A172 (cell line): Measurements from ENCODE around the gene UQCC3. TPM values are rescaled to one million over a fixed set of nuclear protein-coding genes. Genes with fewer than 3 reads are reported as not detected.
"Not testable (repeated sequence)": the region's sequence is repeated elsewhere in the genome, so short reads cannot be mapped to it uniquely, and the experiment has no call there.

Experiments
- DNase-seq: peaks from one replicate; pipeline ENCODE4 v3.0.0-alpha.2; 2015; ENCODE audit warnings: low spot score
- total RNA-seq: library from RNA; depleted of rRNA; stranded (reverse); fragments of >200 nt; shearing (Covaris generic); gene quantifications from 2 replicates; pipeline ENCODE4 v1.2.3, GENCODE V29; 2014; rRNA removed

Gene UQCC3, protein sequence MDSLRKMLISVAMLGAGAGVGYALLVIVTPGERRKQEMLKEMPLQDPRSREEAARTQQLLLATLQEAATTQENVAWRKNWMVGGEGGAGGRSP
- total RNA-seq: 13.8 and 17.7 TPM in 2 replicates

DNA sequence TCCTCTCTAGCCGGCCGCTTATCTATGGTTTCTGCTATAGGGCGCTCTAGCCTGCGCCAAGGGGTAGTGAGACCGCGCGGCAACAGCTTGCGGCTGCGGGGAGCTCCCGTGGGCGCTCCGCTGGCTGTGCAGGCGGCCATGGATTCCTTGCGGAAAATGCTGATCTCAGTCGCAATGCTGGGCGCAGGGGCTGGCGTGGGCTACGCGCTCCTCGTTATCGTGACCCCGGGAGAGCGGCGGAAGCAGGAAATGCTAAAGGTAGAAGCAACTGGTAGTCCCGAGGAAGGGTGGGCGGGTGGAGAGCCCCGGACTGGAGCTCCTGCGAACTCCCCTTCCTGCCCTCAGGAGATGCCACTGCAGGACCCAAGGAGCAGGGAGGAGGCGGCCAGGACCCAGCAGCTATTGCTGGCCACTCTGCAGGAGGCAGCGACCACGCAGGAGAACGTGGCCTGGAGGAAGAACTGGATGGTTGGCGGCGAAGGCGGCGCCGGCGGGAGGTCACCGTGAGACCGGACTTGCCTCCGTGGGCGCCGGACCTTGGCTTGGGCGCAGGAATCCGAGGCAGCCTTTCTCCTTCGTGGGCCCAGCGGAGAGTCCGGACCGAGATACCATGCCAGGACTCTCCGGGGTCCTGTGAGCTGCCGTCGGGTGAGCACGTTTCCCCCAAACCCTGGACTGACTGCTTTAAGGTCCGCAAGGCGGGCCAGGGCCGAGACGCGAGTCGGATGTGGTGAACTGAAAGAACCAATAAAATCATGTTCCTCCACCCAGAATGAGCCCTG lies at the start of gene UQCC3, which contains the start of gene LBHD1:
Gene UQCC3, plus strand, starts transcription at position 66 of the 782 bp plus-strand sequence. Its CDS starts 73 bp downstream, at position 139.
Gene LBHD1, minus strand, starts transcription at position 660 of the 782 bp plus-strand sequence. CDS start 2,236 bp downstream, outside the sequence.
- peak; percentile 86 for DNase-seq

GRCh38 chr11:62622476-62623089 lies 48.9 kb upstream of the UQCC3 start:
- no peak for DNase-seq

GRCh38 chr11:62627713-62628112 lies 43.8 kb upstream of the UQCC3 start:
- no peak for DNase-seq

- DNase-seq: no peak
These were observed 39.0 kb upstream of the UQCC3 start for GRCh38 chr11:62632492-62632891.

GRCh38 chr11:62644220-62644619 lies 27.3 kb upstream of the UQCC3 start:
- no peak for DNase-seq

DNA sequence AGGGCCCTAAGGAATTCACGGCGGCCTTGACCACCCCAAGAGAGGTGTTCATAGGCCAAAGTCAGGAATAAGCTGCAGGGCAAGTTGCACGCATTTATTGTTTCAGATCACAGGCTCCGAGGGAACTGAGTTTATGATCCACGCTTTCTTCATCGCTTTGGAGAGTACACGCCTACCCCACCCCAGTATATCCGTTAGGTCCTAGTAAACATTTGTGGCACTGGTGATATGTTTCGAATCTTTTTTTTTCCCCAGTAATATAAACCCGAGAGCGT lies 25.9 kb upstream of the UQCC3 start:
- DNase-seq: no peak

GRCh38 chr11:62645946-62646824 lies 25.3 kb upstream of the UQCC3 start, which contains the start of gene GANAB:
TSS of gene GANAB (minus strand) at chr11:62646613. CDS start at chr11:62646599, 14 bp downstream.
- DNase-seq: peak; percentile 96

DNA sequence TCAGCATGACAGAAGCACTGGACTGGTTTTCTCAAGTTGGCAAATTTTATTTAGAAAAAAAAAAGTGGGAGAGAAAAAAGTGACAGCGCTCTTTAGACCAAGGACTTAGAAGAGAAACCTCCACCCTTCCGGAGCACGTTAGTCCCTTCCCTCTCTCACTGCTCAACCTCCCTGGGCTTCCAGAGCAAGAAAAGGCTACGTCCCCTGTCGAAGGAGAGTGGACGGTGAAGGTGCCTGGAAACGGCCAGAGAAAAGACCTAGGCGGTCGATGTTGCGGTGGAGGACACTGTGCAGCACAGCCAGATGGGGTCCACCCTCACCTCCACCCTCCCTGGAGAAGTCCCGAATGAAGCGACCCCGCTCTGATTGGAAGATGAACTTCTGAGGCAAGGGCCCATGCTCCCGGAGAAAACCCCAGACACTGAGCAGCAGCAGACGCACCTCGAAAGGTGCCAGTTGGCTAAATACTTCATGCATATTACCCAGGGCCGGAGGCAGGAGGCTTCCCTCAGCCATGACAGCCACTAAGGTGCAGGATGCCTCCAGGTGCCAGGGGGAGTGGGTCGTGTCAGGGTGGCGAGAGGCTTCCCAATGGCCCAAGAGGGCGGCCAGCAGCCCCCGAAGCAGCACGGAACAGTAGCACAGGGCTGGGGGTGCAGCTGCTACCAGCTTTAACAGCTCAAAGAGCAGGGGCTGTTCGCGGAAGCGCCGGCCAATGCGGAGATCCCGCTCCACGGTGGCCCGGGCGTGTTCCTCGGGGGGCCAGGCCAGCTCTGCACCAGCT lies 24.5 kb upstream of the UQCC3 start:
- no peak for DNase-seq

GRCh38 chr11:62647609-62648005 lies 23.9 kb upstream of the UQCC3 start:
- DNase-seq: no peak

DNA sequence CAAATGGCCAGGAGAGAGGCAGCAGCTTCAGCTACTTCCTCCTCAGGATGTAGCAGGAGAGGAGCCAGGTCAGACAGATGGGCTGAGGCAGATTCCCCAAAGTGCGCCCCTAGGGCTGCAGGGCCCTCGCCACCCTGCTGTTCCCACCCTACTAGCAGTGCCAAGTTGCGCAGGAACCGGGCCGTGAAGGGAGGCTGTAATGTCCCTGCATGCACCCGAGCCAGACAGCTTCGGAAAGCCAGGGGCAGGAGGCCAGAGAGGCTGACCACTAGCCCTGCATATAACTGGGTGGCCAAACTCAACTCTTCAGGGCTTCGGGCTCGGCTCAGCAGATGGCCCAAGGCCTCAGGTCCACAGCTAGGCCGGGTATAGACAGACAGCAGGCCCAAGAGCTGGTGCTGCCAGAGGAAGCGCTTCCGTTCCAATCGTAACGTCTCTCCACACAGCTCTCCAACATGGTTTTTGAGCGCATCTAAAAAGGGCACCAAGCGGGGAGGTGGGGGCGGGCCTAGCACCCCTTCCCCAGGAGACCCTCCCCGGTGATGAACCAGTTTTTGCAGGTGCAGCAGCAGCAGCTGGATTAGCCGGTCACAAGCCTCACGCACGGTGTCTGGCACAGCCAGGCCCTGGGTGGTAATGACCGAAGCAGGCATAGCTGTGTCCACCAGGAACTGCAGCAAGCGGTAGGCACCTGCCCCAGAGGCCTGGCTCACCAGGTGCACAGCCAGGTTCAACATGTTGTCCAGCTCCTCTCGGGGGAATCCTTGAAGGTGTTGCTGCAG lies 23.1 kb upstream of the UQCC3 start:
- DNase-seq: no peak

GRCh38 chr11:62648967-62649364 lies 22.5 kb upstream of the UQCC3 start:
- DNase-seq: no peak

- no peak for DNase-seq
These were observed 22.0 kb upstream of the UQCC3 start for GRCh38 chr11:62649486-62649885.

DNA sequence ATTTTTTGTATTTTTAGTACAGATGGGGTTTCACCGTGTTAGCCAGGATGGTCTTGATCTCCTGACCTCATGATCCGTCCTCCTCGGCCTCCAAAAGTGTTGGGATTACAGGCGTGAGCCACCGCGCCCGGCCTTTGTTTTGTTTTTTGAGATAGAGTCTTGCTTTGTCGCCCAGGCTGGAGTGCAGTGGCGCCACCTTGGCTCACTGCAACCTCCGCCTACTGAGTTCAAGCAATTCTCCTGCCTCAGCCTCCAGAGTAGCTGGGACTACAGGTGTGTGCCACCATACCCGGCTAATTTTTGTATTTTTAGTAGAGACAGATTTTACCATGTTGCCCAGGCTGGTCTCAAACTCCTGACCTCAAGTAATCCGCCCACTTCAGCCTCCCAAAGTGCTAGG lies 21.2 kb upstream of the UQCC3 start:
- DNase-seq: not testable (repeated sequence)

DNA sequence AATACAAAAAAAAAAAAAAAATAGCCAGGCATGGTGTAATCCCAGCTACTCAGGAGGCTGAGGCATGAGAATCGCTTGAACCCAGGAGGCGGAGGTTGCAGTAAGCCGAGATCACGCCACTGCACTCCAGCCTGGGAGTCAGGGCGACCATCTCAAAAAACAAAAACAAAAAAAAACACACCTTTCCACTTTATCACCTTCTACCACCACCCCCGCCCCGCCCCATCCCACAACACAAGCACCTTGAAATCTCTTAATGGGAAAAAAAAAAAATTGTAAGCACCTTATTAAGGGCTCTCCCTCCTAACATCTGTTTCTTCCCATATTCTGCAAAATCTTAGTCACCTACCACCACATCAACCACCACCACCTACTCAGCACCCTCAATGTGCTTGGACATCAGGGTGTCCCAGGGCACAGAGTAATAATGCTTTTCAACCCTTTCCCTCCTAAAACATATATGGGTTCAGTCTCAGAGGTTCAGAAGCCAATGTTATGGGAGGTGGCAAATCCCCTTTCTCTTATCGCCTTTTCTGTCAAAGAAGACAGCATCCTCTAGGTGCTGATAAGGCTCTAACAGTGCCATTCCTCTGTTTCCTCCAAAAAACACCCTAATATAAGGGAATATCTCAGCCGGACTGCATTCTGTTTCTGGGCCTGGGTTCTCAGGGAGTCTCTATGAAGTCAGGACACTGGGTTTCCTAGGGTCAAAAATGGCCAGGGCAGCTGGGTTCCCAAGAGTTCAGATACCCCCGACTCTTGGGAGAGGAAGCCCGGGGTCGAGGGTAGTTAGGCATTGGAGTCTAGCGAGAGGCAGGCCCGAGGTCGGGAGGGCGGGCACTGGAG lies 19.1 kb upstream of the UQCC3 start:
- no peak for DNase-seq

DNA sequence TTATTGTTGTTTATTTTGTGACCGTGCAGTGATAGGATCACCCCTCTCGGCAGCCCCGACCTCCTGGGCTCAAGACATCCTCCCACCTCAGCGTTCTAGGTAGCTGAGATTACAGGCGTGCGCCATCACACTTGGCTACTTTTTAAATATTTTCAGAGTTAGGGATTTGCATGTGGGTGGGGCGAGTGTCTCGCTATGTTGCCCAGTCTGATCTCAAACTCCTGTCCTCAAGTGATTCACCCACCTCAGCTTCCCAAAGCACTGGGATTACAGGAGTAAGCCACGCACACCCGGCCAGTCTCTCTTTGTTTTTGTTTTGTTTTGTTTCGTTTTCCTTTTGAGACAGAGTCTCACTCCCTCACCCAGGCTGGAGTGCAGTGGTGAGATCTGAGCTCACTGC lies 17.2 kb upstream of the UQCC3 start:
- no peak for DNase-seq

DNA sequence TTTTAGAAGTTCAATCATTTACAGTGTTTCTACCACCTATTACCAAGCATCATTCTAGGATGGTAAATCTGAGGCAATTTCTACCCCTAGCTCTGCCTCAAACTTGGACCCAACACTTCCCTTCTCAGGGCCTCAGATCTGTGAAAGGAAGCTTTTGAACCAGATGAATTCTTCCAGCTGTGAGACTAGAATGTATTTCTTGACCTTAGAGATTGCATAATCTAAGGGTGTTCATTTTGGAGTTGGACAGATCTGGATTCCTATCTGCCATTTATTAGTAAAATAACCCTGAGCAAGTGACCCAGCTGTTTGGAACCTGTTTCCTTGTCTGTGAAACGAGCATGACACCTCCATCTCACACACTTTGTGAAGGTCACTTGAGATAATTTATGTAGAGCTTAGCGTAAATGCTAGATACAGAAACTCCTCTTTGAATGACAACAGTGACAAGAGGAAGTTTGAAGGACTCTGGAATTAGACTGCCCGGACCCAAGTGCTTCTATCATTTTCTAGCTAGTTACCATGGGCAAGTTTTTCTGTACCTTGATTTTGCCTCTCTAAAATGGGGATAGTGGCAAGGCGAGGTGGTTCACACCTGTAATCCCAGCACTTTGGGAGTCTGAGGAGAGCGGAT lies 14.6 kb upstream of the UQCC3 start:
- DNase-seq: no peak

GRCh38 chr11:62664405-62665074 lies 6.9 kb upstream of the UQCC3 start:
- DNase-seq: peak; percentile 59

DNA sequence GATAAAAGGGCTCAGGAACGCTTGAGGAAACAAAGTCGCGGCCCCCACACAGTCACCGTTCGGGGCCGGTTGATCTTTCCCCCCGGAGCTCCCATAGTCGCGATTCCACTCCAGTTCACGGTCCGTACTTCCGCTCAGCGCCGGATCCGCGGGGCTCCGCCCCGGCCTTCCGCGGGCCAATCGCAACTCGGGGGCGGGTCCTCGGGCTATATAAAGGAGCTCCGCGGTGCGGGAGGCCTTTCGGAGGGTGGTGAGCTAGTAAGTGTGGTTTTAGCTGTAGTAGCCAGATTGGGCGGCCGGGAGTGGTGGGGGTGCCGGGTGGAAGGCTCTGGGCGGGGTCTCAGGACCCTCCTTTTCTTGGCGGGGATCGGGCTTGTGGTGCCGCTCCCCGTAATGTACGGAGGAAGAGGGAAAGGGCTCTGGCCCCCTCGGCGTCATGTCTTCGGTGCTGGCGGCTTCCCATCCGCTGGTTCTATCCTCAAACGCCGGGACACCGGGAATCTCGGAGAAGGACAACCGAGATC lies 6.3 kb upstream of the UQCC3 start, which contains the start of the genes C11orf98 and CSKMT:
Gene C11orf98, minus strand, starts transcription at position 136 of the 524 bp plus-strand sequence. Its CDS starts 41 bp downstream, at position 95.
Gene CSKMT, plus strand, starts transcription at position 238 of the 524 bp plus-strand sequence. CDS start 568 bp downstream, outside the sequence.
- peak; percentile 79 for DNase-seq
